ENCODE results near the gene MCCD1.

MCCD1 gene

GRCh38 chr6:31513456-31514165 lies 15.2 kb upstream of the MCCD1 start:
- DNase-seq, result no peak

GRCh38 chr6:31521835-31522234 lies 6.9 kb upstream of the MCCD1 start:
- no peak for DNase-seq

- no peak for DNase-seq
Observed at GRCh38 chr6:31525553-31525931, 3.2 kb upstream of the MCCD1 start.

- no peak for DNase-seq
Observed at GRCh38 chr6:31525932-31526591, 2.7 kb upstream of the MCCD1 start.

GRCh38 chr6:31528307-31528777 lies 420 bp upstream of the MCCD1 start:
- no peak for DNase-seq

- no peak for DNase-seq
Observed at GRCh38 chr6:31529329-31530150, 778 bp downstream of the MCCD1 start.

- DNase-seq, result no peak
Observed at GRCh38 chr6:31530659-31531058, 1.9 kb downstream of the MCCD1 start.

GRCh38 chr6:31531162-31531561 lies 2.4 kb downstream of the MCCD1 start:
- no peak for DNase-seq

- no peak for DNase-seq
Observed at GRCh38 chr6:31531771-31532643, 3.2 kb downstream of the MCCD1 start.

GRCh38 chr6:31532644-31533454 lies 4.1 kb downstream of the MCCD1 start:
- no peak for DNase-seq

GRCh38 chr6:31533455-31533841 lies 4.7 kb downstream of the MCCD1 start:
- no peak for DNase-seq

GRCh38 chr6:31534011-31534410 lies 5.2 kb downstream of the MCCD1 start:
- DNase-seq, result no peak

GRCh38 chr6:31534521-31535040 lies 5.8 kb downstream of the MCCD1 start:
- no peak for DNase-seq

GRCh38 chr6:31535538-31536324 lies 7.0 kb downstream of the MCCD1 start:
- DNase-seq, result no peak

GRCh38 chr6:31538805-31539400 lies 10.1 kb downstream of the MCCD1 start:
- DNase-seq, result no peak

- DNase-seq, result no peak
Observed at GRCh38 chr6:31540640-31541039, 11.9 kb downstream of the MCCD1 start.

GRCh38 chr6:31541059-31541657 lies 12.4 kb downstream of the MCCD1 start:
- DNase-seq, result peak; percentile 46

- DNase-seq, result peak; percentile 89
Observed at GRCh38 chr6:31541658-31542521, 13.1 kb downstream of the MCCD1 start, which contains the start of gene DDX39B. Gene DDX39B (minus strand): TSS chr6:31542003. CDS start chr6:31540532, 1,471 bp downstream.

GRCh38 chr6:31543639-31544038 lies 14.9 kb downstream of the MCCD1 start:
- no peak for DNase-seq

Data from stimulated activated CD4-positive, alpha-beta T cell treated with anti-CD3 and anti-CD28 coated beads, Interleukin-12 subunit alpha, Interleukin-12 subunit beta, amount 100 ng/mL, for 4 hours (primary cell).